ENCODE measurements around the gene GMPR. TPM values are rescaled to one million over a fixed set of nuclear protein-coding genes. Genes with fewer than 3 reads are reported as not detected.

Gene GMPR
- total and polyA plus RNA-seq, 10 of the 15 experiments (the other 5 are each of a cell fraction or from before 2014, with no cell fraction given) = 0.15 to 1.8 (median 0.49) TPM; not detected in 1

- peaks cover 15% of the 10 kb centered on the region for H3K4me1 ChIP-seq (ENCODE audit: control insufficient read depth, insufficient read depth, low read length)
- ChIA-PET RAD21 (ENCODE audit: unreplicated experiment) (interaction anchor here (0.8 to 4.7 kb wide), 5 partner anchors 50 to 436 kb away, joined by 3 to 41 read pairs (median 7); no protein-coding TSS in a partner anchor), SMC1A (ENCODE audit: uncharacterized antibody, unreplicated experiment) (interaction anchor here (0.6 to 5.1 kb wide), 6 partner anchors 32 to 428 kb away, joined by 3 to 51 read pairs (median 15); partner anchors contain the start of gene ATXN1), CTCF (interaction anchor here (0.6 to 8.3 kb wide), 11 partner anchors 15 to 628 kb away, joined by 3 to 115 read pairs (median 7); partner anchors contain the start of gene ATXN1), POLR2A (interaction anchor here (0.6 to 1.3 kb wide), 2 partner anchors 426 to 427 kb away, joined by 4 to 5 read pairs; partner anchors contain the start of gene ATXN1)
- H3K27ac ChIP-seq (ENCODE audit: control insufficient read depth, insufficient read depth) = no peak overlapping the region
- in situ Hi-C loops (cut with MboI) = loop anchor here (5.0 to 10.0 kb wide), 2 partner anchors 180 to 432 kb away; no protein-coding TSS in a partner anchor
- H3K79me2 ChIP-seq (ENCODE audit: control insufficient read depth, insufficient read depth, low read length) = no peaks in the 10 kb centered on the region; the same call in 1 of the 2 replicates
- H3K36me3 ChIP-seq (ENCODE audit: control insufficient read depth in 2 of 2, insufficient read depth in 2 of 2, low read length in 1 of 2) = peaks cover 2 to 16% of the 10 kb centered on the region in 2 experiments
- BruUV-seq (replicated peaks) = no TSS peak
- FAIRE-seq = no peak
- intact Hi-C loops (cut with micrococcal nuclease; ENCODE audit: unreplicated experiment) = no loop called here
- H3K4me3 ChIP-seq = no peak overlapping the region
- DNase-seq (ENCODE audit: low read depth, low spot score) = no peak
- H3K9ac ChIP-seq (ENCODE audit: control insufficient read depth, insufficient read depth, low read length) = no peak overlapping the region
- no peak overlapping the region for H3K4me2 ChIP-seq (ENCODE audit: control insufficient read depth, insufficient read depth)
- no peaks in the 10 kb centered on the region for H4K20me1 ChIP-seq (ENCODE audit: control insufficient read depth, insufficient read depth)
- 88% methylated on average over 10 of the region's 10 CpGs for whole genome bisulfite sequencing (ENCODE audit: insufficient coverage, insufficient replicate concordance, low lambda C conversion rate, missing lambda C conversion rate)
- no peaks in the 10 kb centered on the region for H3K27me3 ChIP-seq (replicated peaks in 1 of 2; ENCODE audit: control insufficient read depth in 2 of 2, insufficient read depth in 2 of 2, low read length in 1 of 2)
- no peaks in the 10 kb centered on the region for H3K9me3 ChIP-seq (replicated peaks; ENCODE audit: control insufficient read depth, insufficient read depth, low read length)
- no peak for TF ChIP-seq JUND (IDR thresholded peaks at IDR 0.05; ENCODE audit: low read depth, low read length)
- TF ChIP-seq SREBF1 (IDR thresholded peaks at IDR 0.05; ENCODE audit: low read length) = no peak
- no peak for TF ChIP-seq MEF2B (IDR thresholded peaks at IDR 0.05; ENCODE audit: partially characterized antibody, poor library complexity, severe bottlenecking)
- TF ChIP-seq, protein P1, sequence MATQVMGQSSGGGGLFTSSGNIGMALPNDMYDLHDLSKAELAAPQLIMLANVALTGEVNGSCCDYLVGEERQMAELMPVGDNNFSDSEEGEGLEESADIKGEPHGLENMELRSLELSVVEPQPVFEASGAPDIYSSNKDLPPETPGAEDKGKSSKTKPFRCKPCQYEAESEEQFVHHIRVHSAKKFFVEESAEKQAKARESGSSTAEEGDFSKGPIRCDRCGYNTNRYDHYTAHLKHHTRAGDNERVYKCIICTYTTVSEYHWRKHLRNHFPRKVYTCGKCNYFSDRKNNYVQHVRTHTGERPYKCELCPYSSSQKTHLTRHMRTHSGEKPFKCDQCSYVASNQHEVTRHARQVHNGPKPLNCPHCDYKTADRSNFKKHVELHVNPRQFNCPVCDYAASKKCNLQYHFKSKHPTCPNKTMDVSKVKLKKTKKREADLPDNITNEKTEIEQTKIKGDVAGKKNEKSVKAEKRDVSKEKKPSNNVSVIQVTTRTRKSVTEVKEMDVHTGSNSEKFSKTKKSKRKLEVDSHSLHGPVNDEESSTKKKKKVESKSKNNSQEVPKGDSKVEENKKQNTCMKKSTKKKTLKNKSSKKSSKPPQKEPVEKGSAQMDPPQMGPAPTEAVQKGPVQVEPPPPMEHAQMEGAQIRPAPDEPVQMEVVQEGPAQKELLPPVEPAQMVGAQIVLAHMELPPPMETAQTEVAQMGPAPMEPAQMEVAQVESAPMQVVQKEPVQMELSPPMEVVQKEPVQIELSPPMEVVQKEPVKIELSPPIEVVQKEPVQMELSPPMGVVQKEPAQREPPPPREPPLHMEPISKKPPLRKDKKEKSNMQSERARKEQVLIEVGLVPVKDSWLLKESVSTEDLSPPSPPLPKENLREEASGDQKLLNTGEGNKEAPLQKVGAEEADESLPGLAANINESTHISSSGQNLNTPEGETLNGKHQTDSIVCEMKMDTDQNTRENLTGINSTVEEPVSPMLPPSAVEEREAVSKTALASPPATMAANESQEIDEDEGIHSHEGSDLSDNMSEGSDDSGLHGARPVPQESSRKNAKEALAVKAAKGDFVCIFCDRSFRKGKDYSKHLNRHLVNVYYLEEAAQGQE (IDR thresholded peaks at IDR 0.05; ENCODE audit: low read depth, low read length) = no peak
- TF ChIP-seq ZSCAN29 (IDR thresholded peaks at IDR 0.05) = no peak
- TF ChIP-seq TCF7 (IDR thresholded peaks at IDR 0.05; ENCODE audit: borderline replicate concordance) = no peak
- no peak for TF ChIP-seq CREM (IDR thresholded peaks at IDR 0.05; ENCODE audit: low read depth)
- TF ChIP-seq PAX5 (IDR thresholded peaks at IDR 0.05; ENCODE audit: borderline replicate concordance, low read depth, low read length) = no peak
- TF ChIP-seq CBX3 (IDR thresholded peaks at IDR 0.05; ENCODE audit: borderline replicate concordance, low read depth) = no peak
- TF ChIP-seq PKNOX1 (IDR thresholded peaks at IDR 0.05) = no peak
- no peak for TF ChIP-seq ELK1 (IDR thresholded peaks at IDR 0.05; ENCODE audit: low read depth, low read length)
- no peak for TF ChIP-seq IRF4 (IDR thresholded peaks at IDR 0.05; ENCODE audit: low read depth, low read length)
- TF ChIP-seq HCFC1 (IDR thresholded peaks at IDR 0.05; ENCODE audit: low read length) = no peak
- TF ChIP-seq ZBED1 (IDR thresholded peaks at IDR 0.05; ENCODE audit: borderline replicate concordance) = no peak
- TF ChIP-seq SUPT20H (IDR thresholded peaks at IDR 0.05; ENCODE audit: borderline replicate concordance, control insufficient read depth, low read depth, low read length) = no peak
- no peak overlapping the region for H2AFZ ChIP-seq (ENCODE audit: control insufficient read depth, low read depth, low read length)
- no peak for ATAC-seq
These were observed 96.8 kb downstream of the GMPR start for GRCh38 chr6:16335176-16335575.
